Activated CD4-positive, alpha-beta T cell treated with anti-CD3 and anti-CD28 coated beads, Interleukin-2, Interleukin-4, amounts not matched to agents 100 ng/mL and 50 ng/mL, durations not matched to agents 16 hours and 8 hours (primary cell): ENCODE results near the gene VEZF1.
A peak's percentile ranks its signal among the peaks of the same experiment; 100 is the strongest.

Experiments
- DNase-seq: peaks from one replicate; pipeline ENCODE4 v3.0.0-alpha.2; 2020; ENCODE audit warnings: low spot score

VEZF1 gene

GRCh38 chr17:57987581-57988300 lies at the start of gene VEZF1:
VEZF1 (minus strand) TSS chr17:57988254; CDS start chr17:57988111, 143 bp downstream.
- peak; percentile 71 for DNase-seq

GRCh38 chr17:58032691-58033415 lies 44.8 kb upstream of the VEZF1 start:
- DNase-seq = no peak

- no peak for DNase-seq
These were observed 40.5 kb upstream of the VEZF1 start for GRCh38 chr17:58028578-58028977.

GRCh38 chr17:58020401-58020800 lies 32.3 kb upstream of the VEZF1 start:
- no peak for DNase-seq

GRCh38 chr17:58019521-58019920 lies 31.5 kb upstream of the VEZF1 start:
- DNase-seq = no peak

- DNase-seq = no peak
These were observed 31.0 kb upstream of the VEZF1 start for GRCh38 chr17:58019039-58019438.

GRCh38 chr17:58010067-58010799 lies 22.2 kb upstream of the VEZF1 start:
- DNase-seq = no peak

GRCh38 chr17:58007781-58008706 lies 20.0 kb upstream of the VEZF1 start:
- no peak for DNase-seq

- DNase-seq = peak; percentile 98
These were observed 19.1 kb upstream of the VEZF1 start, which contains the start of gene SRSF1 for GRCh38 chr17:58006924-58007780. SRSF1 (minus strand) TSS chr17:58007246; CDS start chr17:58007137, 109 bp downstream.

GRCh38 chr17:58006560-58006923 lies 18.5 kb upstream of the VEZF1 start:
- DNase-seq = peak; percentile 75

GRCh38 chr17:58005728-58006559 lies 17.9 kb upstream of the VEZF1 start:
- no peak for DNase-seq

- no peak for DNase-seq
These were observed 17.1 kb upstream of the VEZF1 start for GRCh38 chr17:58005031-58005727.

GRCh38 chr17:58004060-58004459 lies 16.0 kb upstream of the VEZF1 start:
- no peak for DNase-seq

GRCh38 chr17:58002973-58003372 lies 14.9 kb upstream of the VEZF1 start:
- DNase-seq = no peak

- DNase-seq = no peak
These were observed 14.3 kb upstream of the VEZF1 start for GRCh38 chr17:58002154-58002948.

- no peak for DNase-seq
These were observed 13.5 kb upstream of the VEZF1 start for GRCh38 chr17:58001461-58002124.

- DNase-seq = peak; percentile 72
These were observed 11.5 kb upstream of the VEZF1 start for GRCh38 chr17:57999496-58000017.
